Left lung (tissue), 10 donors: ENCODE measurements around the gene HMG20B. TPM values are rescaled to one million over a fixed set of nuclear protein-coding genes. Genes with fewer than 3 reads are reported as not detected.

Experiments used
- ATAC-seq: fragments of 200-7000 bp; cut with Tn5 transposase; one replicate; pipeline ENCODE4 v1.9.1; 2020; ENCODE audit warnings: moderate library complexity
- DNase-seq, 4 donors: peaks; one replicate each; pipeline ENCODE4 v3.0.0-alpha.2; 2013 to 2020
- H3K27ac ChIP-seq, 2 donors: fragments of 200-600 bp; sonication (generic) in 1 of 2; one replicate each; pipeline versions ENCODE4 v1.5.0 to v1.8.0; 2020 to 2021
- H3K27me3 ChIP-seq, 2 donors: fragments of 200-600 bp; sonication (generic) in 1 of 2; one replicate each; pipeline versions ENCODE4 v1.5.0 to v1.8.0; 2020 to 2021
- H3K36me3 ChIP-seq, 2 donors: fragments of 200-600 bp; sonication (generic) in 1 of 2; one replicate each; pipeline versions ENCODE4 v1.5.0 to v1.8.0; 2020 to 2021
- H3K4me1 ChIP-seq, 2 donors: fragments of 200-600 bp; one replicate each; pipeline ENCODE4 v1.8.0; 2021
- H3K4me3 ChIP-seq, 2 donors: fragments of 200-600 bp; sonication (generic) in 1 of 2; one replicate each; pipeline versions ENCODE4 v1.5.0 to v1.8.0; 2020 to 2021; ENCODE audit warnings: mild to moderate bottlenecking in 1 of 2
- H3K9me3 ChIP-seq, 2 donors: fragments of 200-600 bp; sonication (generic) in 1 of 2; one replicate each; pipeline versions ENCODE4 v1.5.0 to v1.8.0; 2020 to 2021
- CTCF ChIP-seq, 2 donors: fragments of 200-600 bp; sonication (generic) in 1 of 2; IDR thresholded peaks; one replicate each; pipeline versions ENCODE4 v1.5.0 to v1.8.0; 2021; ENCODE audit warnings: antibody characterized with exemption in 2 of 2
- intact Hi-C, 2 donors: fragments of 100-400 bp; cut with DNase I; formaldehyde crosslinking; loops; one replicate each; pipeline versions ENCODE4 v1.11.2 to v1.14.2; 2022
- polyA plus RNA-seq, 6 donors: library from polyadenylated mRNA; unstranded; fragments of 120-200 nt; gene quantifications; one replicate each; pipeline ENCODE4 v1.2.1, GENCODE V29; 2013; ENCODE audit not compliant: insufficient read length in 6 of 6
- total RNA-seq, 2 donors: library from RNA; stranded (reverse); fragmentation: NEBNext Ultra II Directional; extraction: Animal tissue kit (Norgen Biotek cat#: 25700); gene quantifications; one replicate each; pipeline ENCODE4 v1.2.1, GENCODE V29; 2021
- donor health status: DM: no; HTN: yes; CAD: no.
- donor health status: DM: no; HTN: no; CAD: no.

HMG20B gene
- total and polyA plus RNA-seq, 8 donors, result 50.9 to 104 (median 87.0) TPM

GRCh38 chr19:3611841-3612240 lies 39.1 kb downstream of the HMG20B start:
- Histone ChIP-seq H3K9me3 (no peaks in the 10 kb centered on the region), H3K4me3 (no peak overlapping the region), H3K27ac (no peak overlapping the region), H3K36me3 (peaks cover 0 to 50% of the 10 kb centered on the region in 2 donors), H3K27me3 (peaks cover 0 to 18% of the 10 kb centered on the region in 2 donors), H3K4me1 (peaks cover 5 to 31% of the 10 kb centered on the region in 2 donors)
- ATAC-seq (no peak), DNase-seq (peak in 1 of 4 donors; percentile 70)
- intact Hi-C loops, result loop anchor here in 1 of 2 donors (10.0 kb wide), 1 partner anchor 67 kb away; no protein-coding TSS in a partner anchor
- TF ChIP-seq CTCF (IDR thresholded peaks at IDR 0.05), result no peak

- ATAC-seq (no peak), DNase-seq (peak in 1 of 4 donors; percentile 77)
- H3K27ac ChIP-seq, result no peak overlapping the region
- peaks cover 0 to 55% of the 10 kb centered on the region in 2 donors for H3K36me3 ChIP-seq
- H3K9me3 ChIP-seq, result no peaks in the 10 kb centered on the region
- no peak overlapping the region for H3K4me3 ChIP-seq
- peaks cover 0 to 13% of the 10 kb centered on the region in 2 donors for H3K27me3 ChIP-seq
- peaks cover 5 to 30% of the 10 kb centered on the region in 2 donors for H3K4me1 ChIP-seq
- no peak for TF ChIP-seq CTCF (IDR thresholded peaks at IDR 0.05)
- intact Hi-C loops, result loop anchor here in 1 of 2 donors (10.0 kb wide), 1 partner anchor 68 kb away; no protein-coding TSS in a partner anchor
These were observed 39.6 kb downstream of the HMG20B start for GRCh38 chr19:3612330-3612729.

- intact Hi-C loops, result loop anchor here in 1 of 2 donors (10.0 kb wide), 1 partner anchor 68 kb away; no protein-coding TSS in a partner anchor
- Histone ChIP-seq H3K27ac (no peak overlapping the region), H3K27me3 (peaks cover 0 to 5% of the 10 kb centered on the region in 2 donors), H3K4me1 (peaks cover 5 to 30% of the 10 kb centered on the region in 2 donors), H3K36me3 (peaks cover 0 to 58% of the 10 kb centered on the region in 2 donors), H3K4me3 (no peak overlapping the region), H3K9me3 (no peaks in the 10 kb centered on the region)
- no peak for ATAC-seq
- peak in 1 of 4 donors; percentile 75 for DNase-seq
- TF ChIP-seq CTCF (IDR thresholded peaks at IDR 0.05), result no peak
These were observed 40.4 kb downstream of the HMG20B start for GRCh38 chr19:3612901-3613741.

GRCh38 chr19:3613818-3614661 lies 41.3 kb downstream of the HMG20B start:
- intact Hi-C loops, result loop anchor here in 1 of 2 donors (10.0 kb wide), 1 partner anchor 69 kb away; no protein-coding TSS in a partner anchor
- no peaks in the 10 kb centered on the region for H3K9me3 ChIP-seq
- no peak for ATAC-seq
- no peak for TF ChIP-seq CTCF (IDR thresholded peaks at IDR 0.05)
- peaks cover 5 to 28% of the 10 kb centered on the region in 2 donors for H3K4me1 ChIP-seq
- no peaks in the 10 kb centered on the region for H3K27me3 ChIP-seq
- peak in 3 of 4 donors; percentile 49 to 77 (median 68) for DNase-seq
- no peak overlapping the region for H3K4me3 ChIP-seq
- H3K27ac ChIP-seq, result no peak overlapping the region
- peaks cover 0 to 64% of the 10 kb centered on the region in 2 donors for H3K36me3 ChIP-seq
